ENCODE data around the gene HSPA2. TPM values are rescaled to one million over a fixed set of nuclear protein-coding genes. Genes with fewer than 3 reads are reported as not detected.
"Not testable (repeated sequence)": the region's sequence is repeated elsewhere in the genome, so short reads cannot be mapped to it uniquely, and the experiment has no call there.

The HSPA2 gene
- total and polyA plus RNA-seq, 2 experiments from 2014 or later, result 0.93 to 2.9 TPM

DNA sequence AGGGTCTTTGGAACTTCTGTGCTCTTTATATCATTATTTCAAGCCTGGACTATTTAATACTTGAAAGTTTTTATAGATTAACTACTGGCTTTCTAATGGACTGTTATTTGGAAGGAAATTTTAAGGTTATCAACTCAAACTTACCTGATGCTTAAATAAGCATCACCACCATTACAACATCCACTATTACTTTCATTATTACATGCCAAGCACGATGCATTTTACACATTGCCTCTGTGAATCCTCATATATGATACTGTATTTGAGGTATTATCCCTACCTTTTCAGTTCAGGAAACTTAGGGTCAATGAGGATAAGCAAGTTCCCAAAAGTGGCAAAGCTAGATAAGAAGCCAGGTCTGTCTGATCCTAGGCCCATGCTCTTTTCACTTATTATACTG is 23.6 kb upstream of the HSPA2 start:
- 100% methylated on average over 1 of the region's 1 CpG for WGBS (ENCODE audit: low lambda C conversion rate, missing lambda C conversion rate)

GRCh38 chr14:64517667-64518066 is 22.9 kb upstream of the HSPA2 start:
- peaks cover 100% of the 10 kb centered on the region for H3K79me2 ChIP-seq
- not testable (repeated sequence) for H3K27ac ChIP-seq
- WGBS (ENCODE audit: low lambda C conversion rate, missing lambda C conversion rate), result 93% methylated on average over 6 of the region's 6 CpGs

More for the DNA sequence above, 23.6 kb upstream of the HSPA2 start:
- no peak overlapping the region for H2AFZ ChIP-seq
- H3K9me2 ChIP-seq (replicated peaks; ENCODE audit: insufficient read depth), result no peaks in the 10 kb centered on the region
- H3K4me2 ChIP-seq, result no peak overlapping the region
- peaks cover 7% of the 10 kb centered on the region for H3K4me1 ChIP-seq (ENCODE audit: insufficient read depth)
- DNase-seq (ENCODE audit: low spot score), result no peak
- H4K20me1 ChIP-seq (ENCODE audit: insufficient read depth, poor library complexity, severe bottlenecking), result peaks cover 90% of the 10 kb centered on the region
- H3K4me3 ChIP-seq, result no peak overlapping the region
- no peaks in the 10 kb centered on the region for H3K36me3 ChIP-seq (replicated peaks; ENCODE audit: insufficient read depth, low read depth)
- TF ChIP-seq EZH2phosphoT487 (IDR thresholded peaks at IDR 0.05; ENCODE audit: low read depth, severe bottlenecking, unreplicated experiment) (no peak), EZH2 (IDR thresholded peaks at IDR 0.05; ENCODE audit: borderline replicate concordance) (no peak), CTCF (IDR thresholded peaks at IDR 0.05; ENCODE audit: poor library complexity) (no peak)
- H3K9me3 ChIP-seq (ENCODE audit: low read depth), result no peaks in the 10 kb centered on the region
- H3K27me3 ChIP-seq, result no peaks in the 10 kb centered on the region
- H3K79me2 ChIP-seq, result peaks cover 100% of the 10 kb centered on the region
- H3K27ac ChIP-seq, result no peak overlapping the region

GRCh38 chr14:64518229-64518628 is 22.3 kb upstream of the HSPA2 start:
- H3K4me3 ChIP-seq, result no peak overlapping the region
- H3K27ac ChIP-seq, result no peak overlapping the region
- H3K9me2 ChIP-seq (replicated peaks; ENCODE audit: insufficient read depth), result no peaks in the 10 kb centered on the region
- H3K79me2 ChIP-seq, result peaks cover 100% of the 10 kb centered on the region
- no peaks in the 10 kb centered on the region for H3K36me3 ChIP-seq (replicated peaks; ENCODE audit: insufficient read depth, low read depth)
- DNase-seq (ENCODE audit: low spot score), result no peak
- peaks cover 79% of the 10 kb centered on the region for H4K20me1 ChIP-seq (ENCODE audit: insufficient read depth, poor library complexity, severe bottlenecking)
- no peaks in the 10 kb centered on the region for H3K9me3 ChIP-seq (ENCODE audit: low read depth)
- WGBS (ENCODE audit: low lambda C conversion rate, missing lambda C conversion rate), result 86% methylated on average over 4 of the region's 4 CpGs
- no peak overlapping the region for H2AFZ ChIP-seq
- no peaks in the 10 kb centered on the region for H3K27me3 ChIP-seq
- H3K4me2 ChIP-seq, result no peak overlapping the region
- TF ChIP-seq CTCF (IDR thresholded peaks at IDR 0.05; ENCODE audit: poor library complexity), result no peak
- no peak for TF ChIP-seq EZH2phosphoT487 (IDR thresholded peaks at IDR 0.05; ENCODE audit: low read depth, severe bottlenecking, unreplicated experiment)
- TF ChIP-seq EZH2 (IDR thresholded peaks at IDR 0.05; ENCODE audit: borderline replicate concordance), result no peak
- peaks cover 7% of the 10 kb centered on the region for H3K4me1 ChIP-seq (ENCODE audit: insufficient read depth)

More at GRCh38 chr14:64517667-64518066, 22.9 kb upstream of the HSPA2 start:
- not testable (repeated sequence) for H3K27me3 ChIP-seq; DNase-seq (ENCODE audit: low spot score); H3K4me1 ChIP-seq (ENCODE audit: insufficient read depth); H2AFZ ChIP-seq; H3K4me3 ChIP-seq; H3K36me3 ChIP-seq (replicated peaks; ENCODE audit: insufficient read depth, low read depth); H3K4me2 ChIP-seq; H3K9me2 ChIP-seq (replicated peaks; ENCODE audit: insufficient read depth); H3K9me3 ChIP-seq (ENCODE audit: low read depth)
- peaks cover 84% of the 10 kb centered on the region for H4K20me1 ChIP-seq (ENCODE audit: insufficient read depth, poor library complexity, severe bottlenecking)

GRCh38 chr14:64520699-64521098 is 19.8 kb upstream of the HSPA2 start:
- no peak for DNase-seq (ENCODE audit: low spot score)
- Histone ChIP-seq H3K4me2 (no peak overlapping the region), H3K9me3 (ENCODE audit: low read depth) (no peaks in the 10 kb centered on the region), H2AFZ (no peak overlapping the region), H3K27ac (no peak overlapping the region), H3K4me3 (no peak overlapping the region), H3K9me2 (replicated peaks; ENCODE audit: insufficient read depth) (no peaks in the 10 kb centered on the region), H3K27me3 (no peaks in the 10 kb centered on the region), H3K36me3 (replicated peaks; ENCODE audit: insufficient read depth, low read depth) (no peaks in the 10 kb centered on the region), H3K79me2 (peaks cover 87% of the 10 kb centered on the region), H4K20me1 (ENCODE audit: insufficient read depth, poor library complexity, severe bottlenecking) (peaks cover 54% of the 10 kb centered on the region), H3K4me1 (ENCODE audit: insufficient read depth) (no peaks in the 10 kb centered on the region)
- WGBS (ENCODE audit: low lambda C conversion rate, missing lambda C conversion rate), result 93% methylated on average over 4 of the region's 4 CpGs
- TF ChIP-seq EZH2phosphoT487 (IDR thresholded peaks at IDR 0.05; ENCODE audit: low read depth, severe bottlenecking, unreplicated experiment) (no peak), EZH2 (IDR thresholded peaks at IDR 0.05; ENCODE audit: borderline replicate concordance) (no peak), CTCF (IDR thresholded peaks at IDR 0.05; ENCODE audit: poor library complexity) (no peak)
